H9 (cell line): Measurements from ENCODE around the gene AXIN2. TPM values are rescaled to one million over a fixed set of nuclear protein-coding genes. Genes with fewer than 3 reads are reported as not detected.

Experiments used
- DNase-seq: peaks from one replicate; pipeline ENCODE4 v3.0.0-alpha.2; 2017
- H2AFZ ChIP-seq: one replicate; pipeline ENCODE4 v1.6.1; 2013; ENCODE audit warnings: mild to moderate bottlenecking, low read length, control low read depth, moderate library complexity
- H2AK5ac ChIP-seq: 2 replicates; pipeline ENCODE4 v1.6.1; 2013; ENCODE audit warnings: low read length, control low read depth, mixed read lengths; ENCODE audit not compliant: insufficient read length
- H2BK120ac ChIP-seq: one replicate; pipeline ENCODE4 v1.6.1; 2013; ENCODE audit warnings: low read depth, mild to moderate bottlenecking, low read length, control low read depth, inconsistent platforms; ENCODE audit not compliant: poor library complexity, severe bottlenecking
- H2BK12ac ChIP-seq: 2 replicates; pipeline ENCODE4 v1.6.1; 2013; ENCODE audit warnings: low read length, control low read depth, mixed read lengths, low read depth; ENCODE audit not compliant: insufficient read length
- H2BK15ac ChIP-seq: 2 replicates; pipeline ENCODE4 v1.6.1; 2013; ENCODE audit warnings: low read depth, low read length, control low read depth
- H2BK20ac ChIP-seq: one replicate; pipeline ENCODE4 v1.6.1; 2013; ENCODE audit warnings: low read depth, mild to moderate bottlenecking, low read length, control low read depth, inconsistent platforms; ENCODE audit not compliant: poor library complexity, severe bottlenecking
- H2BK5ac ChIP-seq: 2 replicates; pipeline ENCODE4 v1.6.1; 2013; ENCODE audit warnings: low read length, control low read depth, mixed read lengths; ENCODE audit not compliant: insufficient read length
- H3K14ac ChIP-seq: 2 replicates; pipeline ENCODE4 v1.6.1; 2013; ENCODE audit warnings: low read length, control low read depth; ENCODE audit not compliant: insufficient read depth
- H3K18ac ChIP-seq: 2 replicates; pipeline ENCODE4 v1.6.1; 2013; ENCODE audit warnings: low read depth, mild to moderate bottlenecking, mixed read lengths, low read length, control low read depth; ENCODE audit not compliant: insufficient read length
- H3K23ac ChIP-seq: 2 replicates; pipeline ENCODE4 v1.6.1; 2013; ENCODE audit warnings: low read length, control low read depth, mixed read lengths, low read depth; ENCODE audit not compliant: insufficient read length
- H3K23me2 ChIP-seq: 2 replicates; pipeline ENCODE4 v1.6.1; 2013; ENCODE audit warnings: low read depth, mild to moderate bottlenecking, mixed read lengths, low read length, control low read depth; ENCODE audit not compliant: insufficient read length, poor library complexity, severe bottlenecking
- H3K27ac ChIP-seq: 2 replicates; pipeline ENCODE4 v1.5.1; 2013; ENCODE audit warnings: low read length, control low read depth, mixed read lengths, low read depth; ENCODE audit not compliant: insufficient read length
- H3K27me3 ChIP-seq: 2 replicates; pipeline ENCODE4 v1.6.1; 2013; ENCODE audit warnings: low read length, control low read depth, inconsistent platforms; ENCODE audit not compliant: insufficient read depth
- H3K4ac ChIP-seq: 2 replicates; pipeline ENCODE4 v1.6.1; 2013; ENCODE audit warnings: low read depth, mild to moderate bottlenecking, control low read depth, inconsistent platforms, low read length, moderate library complexity
- H3K4me1 ChIP-seq: 2 replicates; pipeline ENCODE4 v1.6.1; 2013; ENCODE audit warnings: low read length, control low read depth, inconsistent platforms; ENCODE audit not compliant: insufficient read depth
- H3K4me2 ChIP-seq: 2 replicates; pipeline ENCODE4 v1.6.1; 2013; ENCODE audit warnings: low read length, control low read depth, mixed read lengths; ENCODE audit not compliant: insufficient read length, insufficient read depth
- H3K56ac ChIP-seq: 2 replicates; pipeline ENCODE4 v1.6.1; 2013; ENCODE audit warnings: low read depth, mild to moderate bottlenecking, mixed read lengths, low read length, control low read depth; ENCODE audit not compliant: insufficient read length
- H3K79me1 ChIP-seq: 2 replicates; pipeline ENCODE4 v1.6.1; 2013; ENCODE audit warnings: low read depth, mild to moderate bottlenecking, moderate library complexity, low read length, control low read depth, inconsistent platforms; ENCODE audit not compliant: insufficient read depth, poor library complexity, severe bottlenecking
- H3K79me2 ChIP-seq: 2 replicates; pipeline ENCODE4 v1.6.1; 2013; ENCODE audit warnings: low read length, control low read depth, inconsistent platforms; ENCODE audit not compliant: insufficient read depth
- H3K9ac ChIP-seq: 2 replicates; pipeline ENCODE4 v1.6.1; 2013; ENCODE audit warnings: low read length, control low read depth, mixed read lengths; ENCODE audit not compliant: insufficient read length; ENCODE audit errors: extremely low read depth
- H3K9me3 ChIP-seq: one replicate; pipeline ENCODE4 v1.6.1; 2013; ENCODE audit warnings: low read depth, low read length, inconsistent platforms; ENCODE audit not compliant: control insufficient read depth
- H3T11ph ChIP-seq: one replicate; pipeline ENCODE4 v1.6.1; 2013; ENCODE audit warnings: mild to moderate bottlenecking, low read length, control low read depth, inconsistent platforms
- H4K20me1 ChIP-seq: one replicate; pipeline ENCODE4 v1.6.1; 2013; ENCODE audit not compliant: control insufficient read depth, insufficient read length, insufficient read depth
- H4K5ac ChIP-seq: 2 replicates; pipeline ENCODE4 v1.6.1; 2013; ENCODE audit warnings: low read depth, mild to moderate bottlenecking, mixed read lengths, low read length, control low read depth; ENCODE audit not compliant: insufficient read length
- H4K8ac ChIP-seq: replicated peaks from 2 replicates; pipeline ENCODE4 v1.6.1; 2013; ENCODE audit warnings: low read length, control low read depth, mixed read lengths, low read depth; ENCODE audit not compliant: insufficient read length
- H4K91ac ChIP-seq: 2 replicates; pipeline ENCODE4 v1.6.1; 2013; ENCODE audit warnings: low read depth, mild to moderate bottlenecking, moderate library complexity, mixed read lengths, low read length, control low read depth; ENCODE audit not compliant: insufficient read length
- H3K27ac Mint-ChIP-seq, 3 experiments: 2 replicates in 2 of 3; 3 replicates in 1 of 3; pipeline ENCODE4 v1.8.0; 2020 to 2021; ENCODE audit warnings: mixed read lengths in 3 of 3, mild to moderate bottlenecking in 1 of 3, moderate library complexity in 1 of 3
- H3K27me3 Mint-ChIP-seq: 2 replicates; pipeline ENCODE4 v1.8.0; 2021; ENCODE audit warnings: low read depth, mild to moderate bottlenecking, moderate library complexity, mixed read lengths
- H3K36me3 Mint-ChIP-seq, 3 experiments: 2 replicates in 2 of 3; 3 replicates in 1 of 3; pipeline ENCODE4 v1.8.0; 2020 to 2021; ENCODE audit warnings: low read depth in 3 of 3, mixed read lengths in 3 of 3; ENCODE audit not compliant: insufficient read depth in 1 of 3
- H3K4me1 Mint-ChIP-seq, 2 experiments: 2 replicates each; pipeline ENCODE4 v1.8.0; 2020; ENCODE audit warnings: mixed read lengths in 2 of 2
- H3K4me3 Mint-ChIP-seq, 2 experiments: 2 replicates in 1 of 2; 3 replicates in 1 of 2; pipeline ENCODE4 v1.8.0; 2020 to 2021; ENCODE audit warnings: mild to moderate bottlenecking in 2 of 2, mixed read lengths in 2 of 2, moderate library complexity in 1 of 2
- H3K9me3 Mint-ChIP-seq, 2 experiments: 2 replicates in 1 of 2; 3 replicates in 1 of 2; pipeline ENCODE4 v1.8.0; 2020; ENCODE audit warnings: mild to moderate bottlenecking in 2 of 2, mixed read lengths in 2 of 2, moderate library complexity in 1 of 2
- WGBS: extraction: QIAGEN DNeasy Blood & Tissue Kit; methylation state at CpG from one replicate; pipeline ENCODE4 v1.1.7; 2013; ENCODE audit warnings: missing lambda C conversion rate, low lambda C conversion rate, mixed read lengths; ENCODE audit not compliant: insufficient read length; ENCODE audit errors: extremely low coverage; 5-methylcytosine and 5-hydroxymethylcytosine counted together
- total RNA-seq: library from RNA; stranded (reverse); gene quantifications from 2 replicates; pipeline ENCODE4 v1.2.1, GENCODE V29; 2021
- TF ChIP-seq, protein P1 (sequence below): fragments of 200-600 bp; sonication (generic); conservative IDR thresholded peaks from 3 replicates; pipeline ENCODE4 v1.8.0; 2021; ENCODE audit warnings: antibody characterized with exemption, mild to moderate bottlenecking

The AXIN2 gene
- total RNA-seq, 1 experiment from 2014 or later, result 35.0 TPM

DNA sequence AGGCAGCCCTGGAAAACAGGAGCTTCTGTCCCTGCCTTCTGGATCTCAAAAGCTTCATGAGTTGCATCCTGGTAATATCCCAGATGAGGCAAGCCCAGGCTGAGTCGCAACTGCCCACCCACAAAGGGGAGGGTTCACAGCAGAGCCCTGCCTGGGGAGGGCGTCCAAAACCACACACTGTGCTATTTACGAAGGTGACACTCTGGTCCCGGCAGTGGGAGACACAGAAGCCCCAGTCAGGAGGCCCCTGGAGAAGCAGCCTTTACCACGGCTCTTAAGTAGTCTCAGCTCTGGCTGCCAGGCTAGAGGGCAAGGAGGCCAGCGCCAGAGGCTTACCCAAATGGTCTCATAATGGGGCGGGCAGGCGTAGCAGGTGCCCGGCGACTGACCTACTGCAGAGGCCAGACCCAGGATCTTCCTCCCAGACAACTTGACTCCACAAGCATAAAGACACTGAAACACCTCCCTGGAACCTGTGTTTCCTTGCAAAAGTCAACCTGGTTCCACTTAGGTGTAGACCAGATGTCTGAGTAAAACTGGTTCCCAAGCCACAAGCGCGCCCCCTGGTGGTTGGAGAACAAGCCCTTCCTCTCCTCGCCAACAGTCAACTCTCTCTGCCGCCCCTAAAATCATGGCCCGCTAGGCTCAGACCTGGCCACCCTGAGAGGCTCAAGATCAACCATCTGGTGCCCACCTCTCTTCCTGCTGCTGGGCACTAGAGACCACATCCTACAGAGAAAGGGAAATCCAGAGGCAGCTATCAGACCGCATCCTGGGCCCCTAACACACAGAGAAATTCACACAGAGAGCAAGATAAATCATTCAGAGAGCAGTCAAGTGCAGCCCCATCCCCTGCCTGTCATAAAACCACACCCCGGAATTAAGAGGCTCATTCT, 5.2 kb downstream of the AXIN2 start:
- peaks cover 25% of the 10 kb centered on the region for H3K23me2 ChIP-seq
- H2BK12ac ChIP-seq, result no peak overlapping the region
- no peak overlapping the region for H3K27ac ChIP-seq
- no peaks in the 10 kb centered on the region for H4K20me1 ChIP-seq
- H3T11ph ChIP-seq, result no peak overlapping the region
- H3K4me1 ChIP-seq, result peaks cover 13% of the 10 kb centered on the region; the same call in 1 of the 2 replicates
- TF ChIP-seq, protein P1, sequence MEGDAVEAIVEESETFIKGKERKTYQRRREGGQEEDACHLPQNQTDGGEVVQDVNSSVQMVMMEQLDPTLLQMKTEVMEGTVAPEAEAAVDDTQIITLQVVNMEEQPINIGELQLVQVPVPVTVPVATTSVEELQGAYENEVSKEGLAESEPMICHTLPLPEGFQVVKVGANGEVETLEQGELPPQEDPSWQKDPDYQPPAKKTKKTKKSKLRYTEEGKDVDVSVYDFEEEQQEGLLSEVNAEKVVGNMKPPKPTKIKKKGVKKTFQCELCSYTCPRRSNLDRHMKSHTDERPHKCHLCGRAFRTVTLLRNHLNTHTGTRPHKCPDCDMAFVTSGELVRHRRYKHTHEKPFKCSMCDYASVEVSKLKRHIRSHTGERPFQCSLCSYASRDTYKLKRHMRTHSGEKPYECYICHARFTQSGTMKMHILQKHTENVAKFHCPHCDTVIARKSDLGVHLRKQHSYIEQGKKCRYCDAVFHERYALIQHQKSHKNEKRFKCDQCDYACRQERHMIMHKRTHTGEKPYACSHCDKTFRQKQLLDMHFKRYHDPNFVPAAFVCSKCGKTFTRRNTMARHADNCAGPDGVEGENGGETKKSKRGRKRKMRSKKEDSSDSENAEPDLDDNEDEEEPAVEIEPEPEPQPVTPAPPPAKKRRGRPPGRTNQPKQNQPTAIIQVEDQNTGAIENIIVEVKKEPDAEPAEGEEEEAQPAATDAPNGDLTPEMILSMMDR, result peak; percentile 97
- no peaks in the 10 kb centered on the region; the same call in 1 of the 2 replicates for H3K27me3 Mint-ChIP-seq
- no peaks in the 10 kb centered on the region for H3K9me3 Mint-ChIP-seq
- no CpG with 5 or more reads among the region's 17 CpGs for WGBS
- peaks cover 15% of the 10 kb centered on the region in 2 experiments for H3K4me1 Mint-ChIP-seq
- H3K4me3 Mint-ChIP-seq, result no peak overlapping the region
- H3K79me2 ChIP-seq, result peaks cover 30% of the 10 kb centered on the region; the same call in 1 of the 2 replicates
- H2BK5ac ChIP-seq, result no peak overlapping the region
- H3K56ac ChIP-seq, result no peak overlapping the region
- no peak overlapping the region; the same call in 1 of the 2 replicates for H3K14ac ChIP-seq
- no peak overlapping the region for H4K91ac ChIP-seq
- no peak overlapping the region for H3K4ac ChIP-seq
- no peaks in the 10 kb centered on the region; the same call in 1 of the 2 replicates for H3K27me3 ChIP-seq
- H2BK15ac ChIP-seq, result no peak overlapping the region
- no peak overlapping the region for H2BK20ac ChIP-seq
- peaks cover 30% of the 10 kb centered on the region for H3K79me1 ChIP-seq
- no peak overlapping the region for H4K8ac ChIP-seq
- peak; percentile 90 for DNase-seq
- H3K9ac ChIP-seq, result no peak overlapping the region
- H3K18ac ChIP-seq, result no peak overlapping the region
- H2BK120ac ChIP-seq, result no peak overlapping the region
- H3K27ac Mint-ChIP-seq, result no peak overlapping the region
- no peak overlapping the region for H2AK5ac ChIP-seq
- H3K23ac ChIP-seq, result no peak overlapping the region
- peak overlapping the region; percentile 76 for H3K4me2 ChIP-seq
- H2AFZ ChIP-seq, result no peak overlapping the region
- no peak overlapping the region for H4K5ac ChIP-seq
- no peaks in the 10 kb centered on the region for H3K9me3 ChIP-seq
- H3K36me3 Mint-ChIP-seq, result peaks cover 8 to 20% (median 12%) of the 10 kb centered on the region in 3 experiments; a peak in 6 of 7 replicates
